Naive thymus-derived CD4-positive, alpha-beta T cell (primary cell): ENCODE data around the gene LKAAEAR1. TPM values are rescaled to one million over a fixed set of nuclear protein-coding genes. Genes with fewer than 3 reads are reported as not detected.

Source experiments
- ATAC-seq: fragments of 150-1000 bp; cut with Tn5 transposase; 2 replicates; pipeline ENCODE4 v1.10.0; 2021; ENCODE audit warnings: mild to moderate bottlenecking, moderate library complexity
- CTCF ChIA-PET: fragments of 350-600 bp; sonication (Branson Sonifier 250); formaldehyde crosslinking; loops from one replicate; lab custom pipeline; 2021; ENCODE audit warnings: antibody characterized with exemption; lab: Charles Lee
- POLR2A ChIA-PET: fragments of 350-600 bp; sonication (Branson Sonifier 250); formaldehyde crosslinking; loops from one replicate; lab custom pipeline; 2021; ENCODE audit warnings: antibody characterized with exemption, inconsistent platforms; lab: Charles Lee
- DNase-seq, 9 donors: peaks; one replicate each; pipeline versions ENCODE4 v3.0.0 to v3.0.0-alpha.2; 2020 to 2022; ENCODE audit warnings: mixed read lengths in 1 of 9
- H3K27ac ChIP-seq: one replicate; pipeline ENCODE4 v1.7.0; 2013; ENCODE audit warnings: mild to moderate bottlenecking, low read depth, low read length, moderate library complexity
- H3K27me3 ChIP-seq, 2 donors: one replicate each; pipeline ENCODE4 v1.7.0; 2013; ENCODE audit warnings: low read length in 2 of 2, mild to moderate bottlenecking in 2 of 2, moderate library complexity in 2 of 2; ENCODE audit not compliant: control insufficient read depth in 2 of 2, insufficient read depth in 2 of 2
- H3K36me3 ChIP-seq, 3 experiments: 1 replicate in 2 of 3; 2 replicates in 1 of 3; pipeline ENCODE4 v1.7.0; 2013; ENCODE audit warnings: low read length in 3 of 3, mild to moderate bottlenecking in 3 of 3, moderate library complexity in 1 of 3; ENCODE audit not compliant: insufficient read depth in 3 of 3, control insufficient read depth in 2 of 3
- H3K4me1 ChIP-seq, 2 donors: one replicate each; pipeline ENCODE4 v1.7.0; 2013; ENCODE audit warnings: low read length in 2 of 2, mild to moderate bottlenecking in 2 of 2, moderate library complexity in 1 of 2; ENCODE audit not compliant: control insufficient read depth in 2 of 2, insufficient read depth in 2 of 2
- H3K4me3 ChIP-seq: 2 replicates; pipeline ENCODE4 v1.7.0; 2013; ENCODE audit warnings: mild to moderate bottlenecking, low read length
- H3K9me3 ChIP-seq, 3 experiments: 1 replicate in 2 of 3; 2 replicates in 1 of 3; pipeline ENCODE4 v1.7.0; 2013; ENCODE audit warnings: low read length in 3 of 3; ENCODE audit not compliant: control insufficient read depth in 2 of 3
- H3K27ac Mint-ChIP-seq, 9 donors: one replicate each; pipeline ENCODE4 v1.8.0; 2020 to 2022; ENCODE audit warnings: mixed read lengths in 9 of 9, mild to moderate bottlenecking in 8 of 9, moderate library complexity in 5 of 9, inconsistent platforms in 2 of 9
- H3K27me3 Mint-ChIP-seq, 5 donors: one replicate each; pipeline ENCODE4 v1.8.0; 2021 to 2022; ENCODE audit warnings: mixed read lengths in 5 of 5, mild to moderate bottlenecking in 1 of 5
- H3K36me3 Mint-ChIP-seq, 5 donors: one replicate each; pipeline ENCODE4 v1.8.0; 2020 to 2022; ENCODE audit warnings: mixed read lengths in 5 of 5, mild to moderate bottlenecking in 3 of 5, inconsistent platforms in 1 of 5
- H3K4me1 Mint-ChIP-seq, 7 donors: one replicate each; pipeline ENCODE4 v1.8.0; 2020 to 2022; ENCODE audit warnings: mixed read lengths in 7 of 7, mild to moderate bottlenecking in 3 of 7, inconsistent platforms in 1 of 7
- H3K4me3 Mint-ChIP-seq, 10 donors: one replicate each; pipeline ENCODE4 v1.8.0; 2020 to 2022; ENCODE audit warnings: mild to moderate bottlenecking in 10 of 10, mixed read lengths in 10 of 10, moderate library complexity in 6 of 10, inconsistent platforms in 2 of 10
- H3K9me3 Mint-ChIP-seq, 11 donors: one replicate each; pipeline ENCODE4 v1.8.0; 2020 to 2022; ENCODE audit warnings: mixed read lengths in 11 of 11, mild to moderate bottlenecking in 4 of 11, inconsistent platforms in 1 of 11, moderate library complexity in 1 of 11
- intact Hi-C, 2 donors: fragments of 100-400 bp; cut with micrococcal nuclease; formaldehyde crosslinking; loops; one replicate each; pipeline ENCODE4 v1.15.1; 2023
- polyA plus RNA-seq, 2 donors: library from polyadenylated mRNA; unstranded; fragments of 300-500 nt; fragmentation: Illumina TruSeq; gene quantifications; one replicate each; pipeline ENCODE4 v1.2.3, GENCODE V29; 2021
- total RNA-seq, 6 experiments: library from RNA in 5 of 6; stranded (reverse) in 5 of 6; gene quantifications; 1 replicate in 5 of 6; 2 replicates in 1 of 6; pipeline ENCODE4 v1.2.3 and lab custom pipeline; 2021 to 2026

Gene LKAAEAR1
- total and polyA plus RNA-seq, 7 experiments from 2014 or later, result 0.47 to 0.75 (median 0.59) TPM; not detected in 3

DNA sequence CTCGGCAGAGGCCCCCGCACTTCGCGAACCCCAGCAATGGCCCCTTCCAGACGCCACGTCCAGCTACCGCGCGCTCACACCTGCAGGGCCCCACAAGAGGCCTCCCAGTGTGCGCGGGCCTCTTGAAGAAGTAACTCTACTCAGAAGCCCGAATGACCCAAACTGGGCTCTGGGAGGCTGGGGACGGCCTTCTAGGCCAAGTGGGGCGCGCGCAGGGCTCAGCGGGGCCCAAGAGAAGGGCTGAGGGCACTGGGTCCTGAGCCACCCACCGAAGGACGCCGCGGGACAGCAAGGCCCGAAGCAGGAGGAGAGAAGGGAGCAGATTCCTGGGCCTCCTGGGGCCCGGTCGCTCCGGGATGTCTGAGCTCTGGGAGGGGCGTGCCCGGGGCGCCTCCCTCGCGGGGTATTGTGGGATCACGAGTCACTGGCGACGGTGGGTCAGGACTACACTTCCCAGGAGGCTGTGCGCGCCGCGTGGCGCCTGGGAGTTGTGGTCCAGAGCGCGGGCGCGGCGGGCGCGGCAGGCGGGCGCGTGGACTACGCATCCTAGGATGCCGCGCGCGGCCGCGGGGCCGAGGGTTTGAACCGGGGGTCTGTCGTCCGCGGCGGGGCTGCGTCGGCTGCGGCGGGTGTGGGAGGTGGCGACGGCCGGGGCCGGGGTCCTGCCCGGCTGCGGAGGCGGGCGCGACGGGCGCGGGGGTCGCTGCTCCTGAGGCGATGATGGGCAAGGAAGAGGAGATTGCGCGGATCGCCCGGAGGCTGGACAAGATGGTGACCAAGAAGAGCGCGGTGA is 21.4 kb downstream of the LKAAEAR1 start, which contains the start of gene TCEA2:
Gene TCEA2 (plus strand): TSS at position 603 of the 793 bp plus-strand sequence. CDS start 115 bp downstream, at position 718.
- Mint-ChIP-seq H3K9me3 (no peaks in the 10 kb centered on the region), H3K4me1 (peaks cover 30 to 54% (median 37%) of the 10 kb centered on the region in 7 donors), H3K36me3 (peaks cover 0 to 5% (median 0%) of the 10 kb centered on the region in 5 donors), H3K4me3 (peak within 1 kb of the TSS; percentile 83 to 95 (median 88)), H3K27ac (peak within 1 kb of the TSS; percentile 69 to 95 (median 79)), H3K27me3 (no peaks in the 10 kb centered on the region)
- ATAC-seq (peak; percentile 97), DNase-seq (peak; percentile 85 to 95 (median 90))
- ChIA-PET CTCF (interaction anchor here (1.0 to 1.4 kb wide), 4 partner anchors 24 to 82 kb away, joined by 3 to 7 read pairs (median 4); partner anchors contain the start of gene PRPF6), POLR2A (interaction anchor here (0.6 to 7.1 kb wide), 11 partner anchors 8 to 541 kb away, joined by 3 to 83 read pairs (median 5); partner anchors contain the start of genes ARFRP1, OPRL1, PRPF6 and RGS19)
- peaks cover 23 to 40% of the 10 kb centered on the region in 2 donors for H3K4me1 ChIP-seq
- H3K27me3 ChIP-seq, result no peaks in the 10 kb centered on the region
- H3K4me3 ChIP-seq, result peak within 1 kb of the TSS; percentile 56
- H3K27ac ChIP-seq, result peak within 1 kb of the TSS; percentile 74
- intact Hi-C loops, result loop anchor here (1.0 to 10.0 kb wide), 14 partner anchors 15 to 846 kb away; partner anchors contain the start of genes ARFRP1 (in 2 of the 2), DNAJC5 (in 2 of the 2), PRPF6 (in 2 of the 2) and UCKL1 (in 2 of the 2)
- H3K36me3 ChIP-seq, result no peaks in the 10 kb centered on the region
- no peaks in the 10 kb centered on the region for H3K9me3 ChIP-seq

GRCh38 chr20:64062276-64062595 is 22.0 kb downstream of the LKAAEAR1 start:
- Mint-ChIP-seq H3K4me1 (peaks cover 28 to 53% (median 38%) of the 10 kb centered on the region in 7 donors), H3K9me3 (no peaks in the 10 kb centered on the region), H3K27me3 (no peaks in the 10 kb centered on the region), H3K4me3 (peak overlapping the region in 7 of 10 donors; percentile 21 to 95 (median 83)), H3K36me3 (peaks cover 0 to 4% (median 0%) of the 10 kb centered on the region in 5 donors), H3K27ac (peak overlapping the region in 1 of 9 donors; percentile 45)
- ChIA-PET CTCF (interaction anchor here (1.0 to 1.4 kb wide), 4 partner anchors 24 to 81 kb away, joined by 3 to 7 read pairs (median 4); partner anchors contain the start of gene PRPF6), POLR2A (interaction anchor here (1.0 to 7.1 kb wide), 11 partner anchors 8 to 541 kb away, joined by 4 to 83 read pairs (median 5); partner anchors contain the start of genes ARFRP1, OPRL1, PRPF6 and RGS19)
- H3K4me3 ChIP-seq, result peak overlapping the region; percentile 56
- no peaks in the 10 kb centered on the region for H3K36me3 ChIP-seq
- H3K27me3 ChIP-seq, result no peaks in the 10 kb centered on the region
- no peaks in the 10 kb centered on the region for H3K9me3 ChIP-seq
- intact Hi-C loops, result loop anchor here (1.0 to 10.0 kb wide), 7 partner anchors 17 to 845 kb away; partner anchors contain the start of genes ABHD16B (in 1 of the 2), ARFRP1 (in 1 of the 2), DNAJC5 (in 1 of the 2) and PTK6 (in 1 of the 2)
- peaks cover 23 to 46% of the 10 kb centered on the region in 2 donors for H3K4me1 ChIP-seq
- ATAC-seq (no peak), DNase-seq (no peak)
- H3K27ac ChIP-seq, result peak overlapping the region; percentile 74

- Histone ChIP-seq H3K4me3 (no peak overlapping the region), H3K4me1 (peaks cover 0 to 16% of the 10 kb centered on the region in 2 donors), H3K9me3 (no peaks in the 10 kb centered on the region), H3K36me3 (no peaks in the 10 kb centered on the region), H3K27me3 (no peaks in the 10 kb centered on the region), H3K27ac (no peak overlapping the region)
- Mint-ChIP-seq H3K27ac (peak overlapping the region in 2 of 9 donors; percentile 15 to 55), H3K9me3 (no peaks in the 10 kb centered on the region), H3K4me1 (peaks cover under 1 to 30% (median 11%) of the 10 kb centered on the region in 7 donors), H3K27me3 (peaks cover 0 to 3% (median under 1%) of the 10 kb centered on the region in 5 donors), H3K36me3 (peaks cover 0 to 2% (median 0%) of the 10 kb centered on the region in 5 donors), H3K4me3 (peak overlapping the region in 3 of 10 donors; percentile 9 to 85 (median 81))
- no peak for DNase-seq
- intact Hi-C loops, result loop anchor here in 1 of 2 donors (5.0 kb wide), 1 partner anchor 521 kb away; the partner anchor contains the start of gene PTK6
- CTCF ChIA-PET, result interaction anchor here (4.3 kb wide), 1 partner anchor 19 kb away, joined by 54 read pairs; no protein-coding TSS in a partner anchor
- POLR2A ChIA-PET, result interaction anchor here (1.8 kb wide), 1 partner anchor 78 kb away, joined by 6 read pairs; the partner anchor contains the start of gene PRPF6
- ATAC-seq, result no peak
These were observed 25.7 kb downstream of the LKAAEAR1 start for GRCh38 chr20:64058536-64058935.

- CTCF ChIA-PET, result interaction anchor here (0.5 to 4.3 kb wide), 10 partner anchors 11 to 532 kb away, joined by 3 to 54 read pairs (median 3); partner anchors contain the start of genes C20orf204 and PRPF6
- no peaks in the 10 kb centered on the region for H3K27me3 ChIP-seq
- H3K36me3 ChIP-seq, result no peaks in the 10 kb centered on the region
- H3K4me3 ChIP-seq, result peak overlapping the region; percentile 16
- Mint-ChIP-seq H3K36me3 (peaks cover 0 to 2% (median 0%) of the 10 kb centered on the region in 5 donors), H3K4me1 (peaks cover 0 to 30% (median 11%) of the 10 kb centered on the region in 7 donors), H3K27ac (peak overlapping the region in 7 of 9 donors; percentile 14 to 82 (median 52)), H3K9me3 (no peaks in the 10 kb centered on the region), H3K27me3 (peaks cover 4 to 8% (median 5%) of the 10 kb centered on the region in 5 donors), H3K4me3 (peak overlapping the region; percentile 52 to 85 (median 72))
- ATAC-seq, result peak; percentile 89
- DNase-seq, result peak; percentile 55 to 86 (median 69)
- H3K27ac ChIP-seq, result peak overlapping the region; percentile 43
- no peaks in the 10 kb centered on the region for H3K9me3 ChIP-seq
- POLR2A ChIA-PET, result interaction anchor here (0.7 to 1.9 kb wide), 5 partner anchors 17 to 77 kb away, joined by 3 to 23 read pairs (median 3); partner anchors contain the start of gene PRPF6
- H3K4me1 ChIP-seq, result peaks cover 0 to 15% of the 10 kb centered on the region in 2 donors
- intact Hi-C loops, result loop anchor here (1.0 to 5.0 kb wide), 6 partner anchors 9 to 521 kb away; partner anchors contain the start of genes PTK6 (in 1 of the 2) and SOX18 (in 1 of the 2)
These were observed 26.3 kb downstream of the LKAAEAR1 start for GRCh38 chr20:64057628-64058498.

DNA sequence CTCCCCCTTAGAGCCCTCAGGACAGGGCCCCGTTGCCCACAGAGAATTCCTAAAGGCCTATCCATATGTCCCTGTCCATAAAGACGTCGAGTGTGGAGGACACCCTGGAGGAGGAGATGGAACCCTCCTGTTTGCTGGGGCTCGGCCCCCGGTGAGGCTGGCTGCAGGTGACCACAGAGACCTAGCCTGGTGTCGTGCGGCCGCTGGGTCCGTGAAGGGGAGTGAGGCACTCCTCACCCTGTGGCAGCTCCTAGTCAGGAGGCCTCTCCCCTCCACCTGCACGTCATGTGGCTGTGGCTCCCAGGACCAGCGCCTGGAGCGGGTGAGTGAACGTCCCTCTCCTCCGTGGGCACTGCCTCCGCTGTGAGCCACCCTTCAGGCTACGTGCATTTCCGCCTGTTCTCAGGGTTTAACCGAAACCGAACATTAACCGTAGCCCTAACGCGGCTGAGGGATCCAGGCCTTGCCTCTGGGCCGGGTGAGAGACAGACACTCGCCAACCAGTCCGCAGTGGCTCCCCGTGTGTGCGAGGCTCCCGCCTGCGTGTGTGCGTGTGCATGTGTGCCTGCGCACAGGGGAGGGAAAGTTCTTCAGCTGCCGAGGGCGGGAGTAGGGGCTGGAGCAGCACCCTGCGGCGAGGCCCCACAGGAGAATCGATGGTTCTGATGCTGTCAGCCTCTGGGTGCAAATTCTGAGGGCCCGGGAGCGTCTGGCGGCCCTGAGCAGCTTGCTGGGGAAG is 27.1 kb downstream of the LKAAEAR1 start:
- Mint-ChIP-seq H3K9me3 (no peaks in the 10 kb centered on the region), H3K36me3 (peaks cover 0 to 2% (median 0%) of the 10 kb centered on the region in 5 donors), H3K27ac (peak overlapping the region in 7 of 9 donors; percentile 14 to 82 (median 52)), H3K4me1 (peaks cover 0 to 28% (median 9%) of the 10 kb centered on the region in 7 donors), H3K27me3 (peaks cover 4 to 8% (median 6%) of the 10 kb centered on the region in 5 donors), H3K4me3 (peak overlapping the region; percentile 44 to 85 (median 72))
- peaks cover 0 to 2% of the 10 kb centered on the region in 2 donors for H3K27me3 ChIP-seq
- peak in 1 of 9 donors; percentile 35 for DNase-seq
- H3K9me3 ChIP-seq, result no peaks in the 10 kb centered on the region
- intact Hi-C loops, result loop anchor here (1.0 to 5.0 kb wide), 6 partner anchors 8 to 520 kb away; partner anchors contain the start of genes PTK6 (in 1 of the 2) and SOX18 (in 1 of the 2)
- peaks cover 0 to 8% of the 10 kb centered on the region in 2 donors for H3K4me1 ChIP-seq
- peak overlapping the region; percentile 16 for H3K4me3 ChIP-seq
- peak overlapping the region; percentile 43 for H3K27ac ChIP-seq
- CTCF ChIA-PET, result interaction anchor here (0.6 to 4.3 kb wide), 9 partner anchors 10 to 532 kb away, joined by 3 to 54 read pairs (median 3); partner anchors contain the start of genes C20orf204 and PRPF6
- POLR2A ChIA-PET, result interaction anchor here (0.7 to 1.9 kb wide), 5 partner anchors 16 to 77 kb away, joined by 3 to 23 read pairs (median 3); partner anchors contain the start of gene PRPF6
- peak; percentile 58 for ATAC-seq
- H3K36me3 ChIP-seq, result no peaks in the 10 kb centered on the region
